Ascending aorta (tissue), 2 donors: Measurements from ENCODE around the gene IQGAP2. TPM values are rescaled to one million over a fixed set of nuclear protein-coding genes. Genes with fewer than 3 reads are reported as not detected.

Source experiments
- DNase-seq, 2 donors: peaks; one replicate each; pipeline ENCODE4 v3.0.0-alpha.2; 2019; ENCODE audit warnings: low spot score in 2 of 2
- H3K27ac ChIP-seq, 2 donors: fragments of 200-600 bp; sonication (generic); one replicate each; pipeline ENCODE4 v1.5.1; 2016 to 2017; ENCODE audit warnings: mild to moderate bottlenecking in 1 of 2
- H3K27me3 ChIP-seq: fragments of 200-600 bp; sonication (generic); one replicate; pipeline ENCODE4 v1.5.1; 2017
- H3K36me3 ChIP-seq, 2 donors: fragments of 200-600 bp; sonication (generic); one replicate each; pipeline ENCODE4 v1.5.1; 2016
- H3K4me1 ChIP-seq, 2 donors: fragments of 200-600 bp; sonication (generic); one replicate each; pipeline ENCODE4 v1.5.1; 2016 to 2017; ENCODE audit warnings: mild to moderate bottlenecking in 1 of 2
- H3K4me3 ChIP-seq, 2 donors: fragments of 200-600 bp; sonication (generic); one replicate each; pipeline ENCODE4 v1.5.1; 2016 to 2017; ENCODE audit warnings: mild to moderate bottlenecking in 1 of 2
- H3K9me3 ChIP-seq, 2 donors: fragments of 200-600 bp; sonication (generic); one replicate each; pipeline ENCODE4 v1.5.1; 2016
- CTCF ChIP-seq, 3 experiments: fragments of 200-600 bp in 2 of 3; fragments of 450-650 bp in 1 of 3; sonication (generic) in 2 of 3; IDR thresholded peaks; one replicate each; pipeline ENCODE4 v1.5.1; 2016 to 2019; ENCODE audit warnings: antibody characterized with exemption in 3 of 3, mild to moderate bottlenecking in 1 of 3, moderate library complexity in 1 of 3
- intact Hi-C: fragments of 100-400 bp; cut with DNase I; formaldehyde crosslinking; loops from one replicate; pipeline ENCODE4 v1.15.1; 2023
- total RNA-seq: library from RNA; depleted of rRNA; stranded (reverse); fragments of >200 nt; gene quantifications from one replicate; pipeline ENCODE4 v1.1.0, GENCODE V29; 2016

Gene IQGAP2
- total RNA-seq, 1 donor from 2014 or later = 19.8 TPM

DNA sequence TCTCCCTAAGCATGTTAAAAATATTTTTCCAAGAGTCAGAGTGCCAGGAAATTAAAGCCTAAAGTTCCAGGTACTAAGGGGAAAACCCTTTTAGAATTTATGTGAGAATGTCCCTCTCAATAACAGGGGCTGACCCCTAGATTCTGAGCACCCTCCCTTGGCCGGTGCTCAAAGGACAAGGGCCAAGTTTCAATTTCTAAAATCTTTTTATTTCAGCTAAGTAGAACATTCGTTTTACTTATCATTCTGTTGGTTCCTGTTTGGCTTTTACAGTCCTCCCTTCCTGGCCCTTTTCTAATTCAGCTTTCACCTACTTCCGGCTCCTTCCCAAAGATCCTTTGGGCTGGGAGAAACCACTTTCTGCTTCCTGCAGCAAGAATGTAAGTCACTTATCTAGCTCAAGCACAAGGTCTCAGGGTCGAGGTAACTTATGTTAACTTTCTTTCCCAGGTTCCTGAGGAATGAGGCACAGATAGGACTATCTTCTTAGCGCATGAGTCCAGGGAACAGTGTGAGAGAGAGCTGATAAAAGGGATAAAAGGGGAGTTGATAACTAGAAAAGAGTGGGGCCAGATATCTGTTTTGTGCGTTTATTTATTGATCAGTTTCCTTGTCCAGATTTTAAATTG is 254.7 kb downstream of the IQGAP2 start:
- intact Hi-C loops = no loop called here
- Histone ChIP-seq H3K36me3 (no peaks in the 10 kb centered on the region), H3K27ac (no peak overlapping the region), H3K4me3 (no peak overlapping the region), H3K9me3 (no peaks in the 10 kb centered on the region), H3K4me1 (no peaks in the 10 kb centered on the region), H3K27me3 (no peaks in the 10 kb centered on the region)
- no peak for TF ChIP-seq CTCF (IDR thresholded peaks at IDR 0.05)
- DNase-seq = no peak

GRCh38 chr5:76660360-76660759 is 257.3 kb downstream of the IQGAP2 start:
- H3K36me3 ChIP-seq = no peaks in the 10 kb centered on the region
- no peak overlapping the region for H3K4me3 ChIP-seq
- no peaks in the 10 kb centered on the region for H3K4me1 ChIP-seq
- H3K27ac ChIP-seq = no peak overlapping the region
- H3K27me3 ChIP-seq = no peaks in the 10 kb centered on the region
- no peak for DNase-seq
- no peak for TF ChIP-seq CTCF (IDR thresholded peaks at IDR 0.05)
- intact Hi-C loops = no loop called here
- no peaks in the 10 kb centered on the region for H3K9me3 ChIP-seq

GRCh38 chr5:76662521-76662920 is 259.4 kb downstream of the IQGAP2 start:
- no peaks in the 10 kb centered on the region for H3K4me1 ChIP-seq
- intact Hi-C loops = no loop called here
- TF ChIP-seq CTCF (IDR thresholded peaks at IDR 0.05) = no peak
- no peaks in the 10 kb centered on the region for H3K27me3 ChIP-seq
- no peaks in the 10 kb centered on the region for H3K36me3 ChIP-seq
- H3K27ac ChIP-seq = no peak overlapping the region
- no peak for DNase-seq
- H3K9me3 ChIP-seq = no peaks in the 10 kb centered on the region
- H3K4me3 ChIP-seq = no peak overlapping the region

- Histone ChIP-seq H3K27ac (no peak overlapping the region), H3K4me3 (no peak overlapping the region), H3K27me3 (no peaks in the 10 kb centered on the region), H3K9me3 (no peaks in the 10 kb centered on the region), H3K36me3 (no peaks in the 10 kb centered on the region), H3K4me1 (no peaks in the 10 kb centered on the region)
- DNase-seq = no peak
- intact Hi-C loops = no loop called here
- TF ChIP-seq CTCF (IDR thresholded peaks at IDR 0.05) = no peak
Measured at GRCh38 chr5:76663573-76663972, 260.5 kb downstream of the IQGAP2 start.

- Histone ChIP-seq H3K27me3 (no peaks in the 10 kb centered on the region), H3K9me3 (no peaks in the 10 kb centered on the region), H3K4me1 (no peaks in the 10 kb centered on the region), H3K36me3 (no peaks in the 10 kb centered on the region), H3K27ac (no peak overlapping the region), H3K4me3 (no peak overlapping the region)
- DNase-seq = no peak
- intact Hi-C loops = no loop called here
- no peak for TF ChIP-seq CTCF (IDR thresholded peaks at IDR 0.05)
Measured at GRCh38 chr5:76664079-76664478, 261.0 kb downstream of the IQGAP2 start.

DNA sequence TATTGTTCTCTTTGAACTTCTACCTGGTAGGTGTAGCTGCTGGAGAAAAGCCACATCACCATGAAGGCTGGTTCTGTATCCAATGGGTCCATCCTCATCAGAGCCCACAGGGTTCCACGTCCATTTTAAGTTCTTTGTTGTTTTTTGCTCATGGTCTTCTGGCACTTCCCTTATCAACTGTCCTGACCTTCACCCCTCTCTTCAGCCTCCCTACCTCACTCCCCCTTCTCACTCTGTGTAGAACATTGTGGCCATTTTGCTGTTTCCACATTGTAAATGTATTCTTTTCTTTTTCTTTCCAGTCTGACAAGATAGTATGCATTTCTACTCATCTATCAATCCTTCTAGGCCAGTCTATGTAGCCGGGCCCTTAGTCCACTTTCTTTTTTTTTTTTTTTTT is 264.4 kb downstream of the IQGAP2 start:
- DNase-seq = no peak
- H3K4me3 ChIP-seq = no peak overlapping the region
- no peaks in the 10 kb centered on the region for H3K27me3 ChIP-seq
- no peak for TF ChIP-seq CTCF (IDR thresholded peaks at IDR 0.05)
- no peaks in the 10 kb centered on the region for H3K36me3 ChIP-seq
- intact Hi-C loops = no loop called here
- H3K27ac ChIP-seq = no peak overlapping the region
- H3K4me1 ChIP-seq = no peaks in the 10 kb centered on the region
- no peaks in the 10 kb centered on the region for H3K9me3 ChIP-seq
